OCI-LY7 (cell line): ENCODE measurements around the gene NTM. TPM values are rescaled to one million over a fixed set of nuclear protein-coding genes. Genes with fewer than 3 reads are reported as not detected.

Source experiments
- BruUV-seq: library from RNA; stranded (reverse); fragments of 400-500 nt; replicated peaks from 2 replicates; lab custom pipeline; 2021; lab: Mats Ljungman, UMichigan
- CTCF ChIA-PET: fragments of 300-600 bp; sonication (Branson Sonifier 250); formaldehyde crosslinking; loops from one replicate; lab custom pipeline; 2022; ENCODE audit warnings: antibody characterized with exemption; ENCODE audit not compliant: unreplicated experiment; lab: Charles Lee
- POLR2A ChIA-PET: fragments of 300-600 bp; sonication (Branson Sonifier 250); formaldehyde crosslinking; loops from one replicate; lab custom pipeline; 2022; ENCODE audit warnings: antibody characterized with exemption; lab: Charles Lee
- DNase-seq: peaks from one replicate; pipeline ENCODE4 v3.0.0-alpha.2; 2015; ENCODE audit warnings: low spot score
- H2AFZ ChIP-seq: fragments of 200-600 bp; sonication (generic), shearing (Covaris generic); 2 replicates; pipeline ENCODE4 v1.6.1; 2014; ENCODE audit warnings: mild to moderate bottlenecking, antibody characterized with exemption, low read length, moderate library complexity
- H3K27ac ChIP-seq: fragments of 200-600 bp; sonication (generic); 2 replicates; pipeline ENCODE4 v1.5.1; 2014; ENCODE audit warnings: mixed run types, low read depth, mild to moderate bottlenecking, moderate library complexity, low read length, inconsistent platforms; ENCODE audit not compliant: poor library complexity, severe bottlenecking
- H3K36me3 ChIP-seq: fragments of 200-600 bp; sonication (generic); 2 replicates; pipeline ENCODE4 v1.6.1; 2014; ENCODE audit warnings: mild to moderate bottlenecking, antibody characterized with exemption, low read length, moderate library complexity, mixed read lengths; ENCODE audit not compliant: insufficient read depth
- H3K4me1 ChIP-seq: fragments of 200-600 bp; sonication (generic); 2 replicates; pipeline ENCODE4 v1.5.1; 2014; ENCODE audit warnings: mild to moderate bottlenecking, low read length; ENCODE audit not compliant: insufficient read depth, poor library complexity, severe bottlenecking
- H3K4me2 ChIP-seq: fragments of 200-600 bp; sonication (generic); 2 replicates; pipeline ENCODE4 v1.6.1; 2014; ENCODE audit warnings: mild to moderate bottlenecking, low read length
- H3K4me3 ChIP-seq: fragments of 200-600 bp; sonication (generic); 2 replicates; pipeline ENCODE4 v1.5.1; 2014; ENCODE audit warnings: mild to moderate bottlenecking, low read depth, low read length; ENCODE audit not compliant: poor library complexity, severe bottlenecking
- H3K79me2 ChIP-seq: fragments of 200-600 bp; sonication (generic); 2 replicates; pipeline ENCODE4 v1.6.1; 2016; ENCODE audit warnings: low read depth, mild to moderate bottlenecking, low read length, moderate library complexity, mixed read lengths; ENCODE audit not compliant: insufficient read depth
- H3K9me2 ChIP-seq: fragments of 200-600 bp; sonication (generic); 2 replicates; pipeline ENCODE4 v1.6.1; 2016; ENCODE audit warnings: mild to moderate bottlenecking, low read length, mixed read lengths; ENCODE audit not compliant: insufficient read depth
- H3K9me3 ChIP-seq: fragments of 200-600 bp; sonication (generic); 2 replicates; pipeline ENCODE4 v1.6.1; 2014; ENCODE audit warnings: mild to moderate bottlenecking, mixed run types, low read length, mixed read lengths
- H4K20me1 ChIP-seq: fragments of 200-600 bp; sonication (generic); 2 replicates; pipeline ENCODE4 v1.6.1; 2014; ENCODE audit warnings: mild to moderate bottlenecking, antibody characterized with exemption, low read length, moderate library complexity, mixed read lengths; ENCODE audit not compliant: insufficient read depth
- CTCF ChIP-seq: fragments of 200-600 bp; sonication (generic); conservative IDR thresholded peaks from 2 replicates; pipeline ENCODE4 v1.5.1; 2014; ENCODE audit warnings: mild to moderate bottlenecking, antibody characterized with exemption, low read length, moderate library complexity, mixed read lengths
- EZH2phosphoT487 ChIP-seq: fragments of 200-600 bp; sonication (generic); IDR thresholded peaks from 2 replicates; pipeline ENCODE4 v1.6.1; 2018; ENCODE audit warnings: low read depth, borderline replicate concordance, mild to moderate bottlenecking, mixed run types, antibody characterized with exemption, low read length, moderate library complexity, mixed read lengths
- intact Hi-C: fragments of 100-400 bp; cut with micrococcal nuclease; formaldehyde crosslinking; loops from one replicate; pipeline ENCODE4 v1.10.0; 2022; ENCODE audit not compliant: unreplicated experiment
- total RNA-seq, 2 experiments: library from RNA; depleted of rRNA in 1 of 2; stranded (reverse); fragments of >200 nt in 1 of 2; shearing (Covaris generic) in 1 of 2; gene quantifications; 2 replicates each; pipeline ENCODE4 v1.2.3, GENCODE V29; 2014 to 2022

NTM gene
- total RNA-seq, 2 experiments from 2014 or later, result not detected

- CTCF ChIA-PET, result no interaction called here
- H4K20me1 ChIP-seq, result no peaks in the 10 kb centered on the region
- no peaks in the 10 kb centered on the region for H3K36me3 ChIP-seq
- POLR2A ChIA-PET, result no interaction called here
- H3K27ac ChIP-seq, result no peak overlapping the region
- no peaks in the 10 kb centered on the region for H3K79me2 ChIP-seq
- H3K4me3 ChIP-seq, result no peak overlapping the region
- BruUV-seq, result no TSS peak
- no peaks in the 10 kb centered on the region for H3K9me3 ChIP-seq
- no peaks in the 10 kb centered on the region for H3K9me2 ChIP-seq
- DNase-seq, result no peak
- no peak for TF ChIP-seq EZH2phosphoT487
- no peak for TF ChIP-seq CTCF
- no peak overlapping the region for H2AFZ ChIP-seq
- H3K4me2 ChIP-seq, result no peak overlapping the region
- no peaks in the 10 kb centered on the region for H3K4me1 ChIP-seq
- intact Hi-C loops, result no loop called here
Measured at GRCh38 chr11:131662317-131662972, 292.0 kb downstream of the NTM start.

- CTCF ChIA-PET, result no interaction called here
- no peak for DNase-seq
- no peaks in the 10 kb centered on the region for H4K20me1 ChIP-seq
- no peaks in the 10 kb centered on the region for H3K9me3 ChIP-seq
- H3K4me1 ChIP-seq, result no peaks in the 10 kb centered on the region
- intact Hi-C loops, result no loop called here
- BruUV-seq, result no TSS peak
- H3K4me2 ChIP-seq, result no peak overlapping the region
- no peaks in the 10 kb centered on the region for H3K36me3 ChIP-seq
- H2AFZ ChIP-seq, result no peak overlapping the region
- no peaks in the 10 kb centered on the region for H3K79me2 ChIP-seq
- POLR2A ChIA-PET, result no interaction called here
- H3K27ac ChIP-seq, result no peak overlapping the region
- H3K4me3 ChIP-seq, result no peak overlapping the region
- H3K9me2 ChIP-seq, result no peaks in the 10 kb centered on the region
- no peak for TF ChIP-seq EZH2phosphoT487
- TF ChIP-seq CTCF, result no peak
Measured at GRCh38 chr11:131662993-131663392, 292.6 kb downstream of the NTM start.

GRCh38 chr11:131663405-131664200, 293.2 kb downstream of the NTM start:
- no peaks in the 10 kb centered on the region for H4K20me1 ChIP-seq
- DNase-seq, result no peak
- ChIA-PET CTCF (no interaction called here), POLR2A (no interaction called here)
- H3K79me2 ChIP-seq, result no peaks in the 10 kb centered on the region
- H3K4me2 ChIP-seq, result no peak overlapping the region
- no TSS peak for BruUV-seq
- no peak overlapping the region for H2AFZ ChIP-seq
- H3K4me1 ChIP-seq, result no peaks in the 10 kb centered on the region
- H3K9me2 ChIP-seq, result no peaks in the 10 kb centered on the region
- intact Hi-C loops, result no loop called here
- H3K9me3 ChIP-seq, result no peaks in the 10 kb centered on the region
- H3K4me3 ChIP-seq, result no peak overlapping the region
- H3K27ac ChIP-seq, result no peak overlapping the region
- H3K36me3 ChIP-seq, result no peaks in the 10 kb centered on the region
- no peak for TF ChIP-seq CTCF
